Activated naive CD8-positive, alpha-beta T cell treated with anti-CD3 and anti-CD28 coated beads, Interleukin-2, amount 10 ng/mL, durations not matched to agents 7 days and 5 days (primary cell): ENCODE measurements around the gene NOS3. TPM values are rescaled to one million over a fixed set of nuclear protein-coding genes. Genes with fewer than 3 reads are reported as not detected.
A peak's percentile ranks its signal among the peaks of the same experiment; 100 is the strongest.

Source experiments
- ATAC-seq: fragments of 150-1000 bp; cut with Tn5 transposase; one replicate; pipeline ENCODE4 v1.10.0; 2021; ENCODE audit warnings: low read depth, moderate library complexity
- POLR2A ChIA-PET: fragments of 350-600 bp; sonication (Branson Sonifier 250); formaldehyde crosslinking; loops from one replicate; lab custom pipeline; 2021; ENCODE audit warnings: antibody characterized with exemption; lab: Charles Lee
- DNase-seq: peaks from one replicate; pipeline ENCODE4 v3.0.0; 2021
- H3K27ac Mint-ChIP-seq: one replicate; pipeline ENCODE4 v1.8.0; 2022; ENCODE audit warnings: mild to moderate bottlenecking, mixed read lengths
- H3K27me3 Mint-ChIP-seq: one replicate; pipeline ENCODE4 v1.8.0; 2022; ENCODE audit warnings: mild to moderate bottlenecking, moderate library complexity, mixed read lengths
- H3K36me3 Mint-ChIP-seq: one replicate; pipeline ENCODE4 v1.8.0; 2021; ENCODE audit warnings: mild to moderate bottlenecking, mixed read lengths
- H3K4me1 Mint-ChIP-seq: one replicate; pipeline ENCODE4 v1.8.0; 2021; ENCODE audit warnings: mixed read lengths
- H3K4me3 Mint-ChIP-seq: one replicate; pipeline ENCODE4 v1.8.0; 2022; ENCODE audit warnings: mild to moderate bottlenecking, moderate library complexity, mixed read lengths
- H3K9me3 Mint-ChIP-seq: one replicate; pipeline ENCODE4 v1.8.0; 2021; ENCODE audit warnings: mixed read lengths
- total RNA-seq, 2 experiments: library from RNA; stranded (reverse); gene quantifications; one replicate each; pipeline ENCODE4 v1.2.3, GENCODE V29; 2021

NOS3 gene
- total RNA-seq, 2 experiments from 2014 or later = 12.5 to 15.8 TPM

DNA sequence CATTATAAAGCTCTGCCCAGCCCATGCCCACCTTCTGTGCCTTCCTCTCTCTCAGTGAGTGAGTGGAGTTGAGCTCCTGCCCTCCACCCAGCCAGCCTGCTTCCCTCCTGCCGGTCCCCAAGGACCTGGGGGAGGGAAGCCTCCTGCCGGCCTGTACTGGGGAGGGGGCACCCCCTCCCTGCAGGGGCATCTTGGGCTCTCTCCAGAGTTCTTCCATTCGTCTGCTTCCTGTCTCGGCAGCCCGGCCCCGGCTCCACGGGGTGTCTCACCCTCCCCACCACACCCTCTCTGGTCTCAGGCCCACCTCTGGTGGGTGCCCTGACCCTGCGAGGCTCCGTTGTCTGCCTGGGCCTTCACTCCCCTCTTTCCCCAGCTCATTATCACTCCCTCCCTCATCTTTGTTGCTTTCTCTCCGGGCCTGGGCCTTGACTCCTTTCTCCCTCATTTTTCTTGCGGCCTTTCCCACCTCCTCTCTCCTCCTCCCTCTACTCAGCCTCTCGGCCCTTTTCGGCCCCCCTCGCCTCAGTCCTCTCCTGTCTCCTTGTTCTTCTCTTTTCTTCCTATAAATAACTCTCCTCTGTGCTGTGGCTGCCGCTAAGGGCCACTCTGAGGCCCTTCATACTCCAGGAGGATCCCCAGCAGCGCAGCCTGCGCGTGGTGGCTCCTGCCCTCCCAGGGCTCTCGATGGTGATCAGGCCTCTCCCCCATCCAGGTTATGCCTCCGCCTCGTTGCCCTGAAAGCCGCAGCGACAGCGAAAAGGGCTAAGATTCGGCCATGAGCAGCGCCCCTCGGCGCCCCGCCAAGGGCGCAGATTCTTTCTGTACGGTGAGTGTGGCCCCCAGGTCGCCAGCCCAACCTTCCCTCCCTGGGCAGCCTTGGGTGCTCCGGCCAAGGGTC, 70.6 kb downstream of the NOS3 start:
- peak overlapping the region; percentile 69 for H3K27ac Mint-ChIP-seq
- H3K36me3 Mint-ChIP-seq = peaks cover 8% of the 10 kb centered on the region
- H3K4me1 Mint-ChIP-seq = peaks cover 28% of the 10 kb centered on the region
- ATAC-seq (no peak), DNase-seq (no peak)
- H3K4me3 Mint-ChIP-seq = peak overlapping the region; percentile 98
- POLR2A ChIA-PET = interaction anchor here (1.1 to 4.1 kb wide), 3 partner anchors 16 to 166 kb away, joined by 3 to 32 read pairs (median 7); partner anchors contain the start of genes FASTK and TMUB1
- H3K27me3 Mint-ChIP-seq = no peaks in the 10 kb centered on the region
- H3K9me3 Mint-ChIP-seq = no peaks in the 10 kb centered on the region

DNA sequence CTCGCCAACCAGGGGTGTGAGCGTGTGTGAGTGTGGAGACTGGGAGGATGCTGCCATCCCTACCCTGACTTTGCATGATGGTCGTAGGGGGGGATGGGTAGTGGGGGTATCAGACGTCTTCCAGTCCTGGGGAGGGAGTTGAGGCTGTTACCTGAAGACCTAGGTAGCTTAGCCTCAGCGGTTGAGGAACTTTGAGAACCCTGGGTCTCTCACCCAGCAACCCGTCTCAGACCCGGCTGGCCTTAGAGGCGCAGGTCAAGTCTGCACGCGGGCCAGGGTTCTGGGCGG, 71.2 kb downstream of the NOS3 start:
- H3K27ac Mint-ChIP-seq = no peak overlapping the region
- peaks cover 10% of the 10 kb centered on the region for H3K36me3 Mint-ChIP-seq
- ATAC-seq (no peak), DNase-seq (no peak)
- H3K4me3 Mint-ChIP-seq = no peak overlapping the region
- H3K9me3 Mint-ChIP-seq = no peaks in the 10 kb centered on the region
- H3K27me3 Mint-ChIP-seq = no peaks in the 10 kb centered on the region
- peaks cover 24% of the 10 kb centered on the region for H3K4me1 Mint-ChIP-seq
- POLR2A ChIA-PET = interaction anchor here (2.6 kb wide), 1 partner anchor 16 kb away, joined by 7 read pairs; no protein-coding TSS in a partner anchor

DNA sequence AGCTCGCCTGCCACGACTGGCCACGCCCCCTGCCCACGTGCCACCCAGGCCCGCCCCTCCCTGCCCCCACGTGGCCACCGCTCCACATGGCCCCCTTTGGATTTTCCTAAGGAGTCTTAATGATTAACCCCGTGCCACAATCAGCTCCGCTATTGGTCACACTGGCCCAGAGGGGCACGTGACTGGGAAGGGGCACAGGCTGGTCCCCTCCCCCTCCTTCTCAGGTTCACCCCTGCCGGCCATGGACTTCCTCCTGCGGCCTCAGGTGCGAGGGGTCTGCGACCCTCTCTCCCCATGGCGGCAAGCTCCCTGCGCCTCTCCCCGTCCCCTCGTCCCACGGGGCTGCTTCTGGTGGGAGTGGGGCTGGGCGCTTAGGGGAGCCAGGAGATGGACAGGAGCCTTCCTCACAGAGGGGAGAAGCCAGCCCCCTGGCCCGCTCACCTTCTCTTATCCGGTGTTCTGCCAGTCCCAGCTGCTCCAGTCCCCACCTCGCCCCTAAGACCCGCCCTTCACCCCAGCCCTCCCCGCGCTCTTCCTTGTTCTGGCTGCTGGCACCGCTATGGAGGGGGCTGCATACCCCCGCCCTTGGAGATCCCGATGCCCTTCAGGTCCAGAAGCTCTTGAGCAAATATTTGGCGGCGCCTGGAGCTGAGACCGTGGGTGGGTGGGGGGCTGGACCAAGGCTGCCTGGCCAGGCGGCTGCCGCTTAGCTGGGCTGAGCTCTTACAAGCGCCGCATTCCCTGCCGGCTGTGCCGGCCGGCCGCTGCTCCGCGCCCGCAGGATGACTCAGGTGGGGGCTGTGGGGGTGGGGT, 71.8 kb downstream of the NOS3 start:
- peaks cover 20% of the 10 kb centered on the region for H3K4me1 Mint-ChIP-seq
- H3K4me3 Mint-ChIP-seq = no peak overlapping the region
- ATAC-seq = no peak

DNA sequence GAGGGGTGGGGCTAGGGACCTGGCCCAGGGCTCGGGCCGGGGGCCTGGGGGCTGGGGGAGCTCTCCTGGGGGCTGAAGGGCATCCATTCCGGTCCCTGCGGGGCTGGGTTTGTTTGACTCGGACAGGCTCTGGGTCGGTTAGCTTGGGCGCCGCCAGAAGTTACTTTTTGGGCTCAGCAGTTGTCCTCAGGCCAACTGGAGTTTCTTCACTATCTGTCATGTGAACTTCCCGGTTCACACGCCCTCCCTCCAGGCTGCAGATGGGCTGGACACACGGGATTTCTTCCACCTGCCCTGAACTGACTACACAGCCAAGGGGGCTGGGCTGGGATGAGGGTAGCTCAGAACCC, 72.4 kb downstream of the NOS3 start:
- Mint-ChIP-seq H3K36me3 (peaks cover 8% of the 10 kb centered on the region), H3K4me1 (peaks cover 20% of the 10 kb centered on the region), H3K27me3 (no peaks in the 10 kb centered on the region), H3K27ac (no peak overlapping the region), H3K4me3 (no peak overlapping the region), H3K9me3 (no peaks in the 10 kb centered on the region)
- no peak for ATAC-seq
- no peak for DNase-seq
- POLR2A ChIA-PET = interaction anchor here (0.6 kb wide), 1 partner anchor 25 kb away, joined by 3 read pairs; no protein-coding TSS in a partner anchor

More for the DNA sequence above, 71.8 kb downstream of the NOS3 start:
- POLR2A ChIA-PET = interaction anchor here (0.6 kb wide), 1 partner anchor 24 kb away, joined by 3 read pairs; no protein-coding TSS in a partner anchor
- DNase-seq = no peak
- Mint-ChIP-seq H3K9me3 (no peaks in the 10 kb centered on the region), H3K36me3 (peaks cover 8% of the 10 kb centered on the region), H3K27me3 (no peaks in the 10 kb centered on the region), H3K27ac (no peak overlapping the region)

Other genes with a start within 250 kb of the NOS3 start
- gene TMEM176B, start 190.7 kb upstream of the NOS3 start, total RNA-seq = under 1 TPM; 0.61 to 0.82 TPM
- gene TMEM176A, start 190.2 kb upstream of the NOS3 start, total RNA-seq = under 1 TPM in 1 of 2 experiments, not detected in 1; 0.54 TPM
- not detected for gene AOC1, start 138.5 kb upstream of the NOS3 start, total RNA-seq
- under 1 TPM; 0.50 to 0.54 TPM for gene KCNH2, start 12.7 kb upstream of the NOS3 start, total RNA-seq
- 10 to 100 TPM; 11.1 to 11.6 TPM for gene ATG9B, start 33.5 kb downstream of the NOS3 start, total RNA-seq
- gene ABCB8, start 37.4 kb downstream of the NOS3 start, total RNA-seq = 10 to 100 TPM; 48.1 to 48.3 TPM
- gene ASIC3, start 57.5 kb downstream of the NOS3 start, total RNA-seq = 1 to 10 TPM; 4.7 to 6.0 TPM
- 10 to 100 TPM; 15.3 to 15.9 TPM for gene CDK5, start 66.9 kb downstream of the NOS3 start, total RNA-seq
- gene SLC4A2, start 68.6 kb downstream of the NOS3 start, total RNA-seq = 10 to 100 TPM; 86.8 to 89.9 TPM
- 100 to 1,000 TPM in 1 of 2 experiments, 10 to 100 TPM in 1; 96.5 to 100 TPM for gene FASTK, start 89.8 kb downstream of the NOS3 start, total RNA-seq
- gene TMUB1, start 92.5 kb downstream of the NOS3 start, total RNA-seq = 10 to 100 TPM; 75.7 to 78.3 TPM
- 10 to 100 TPM; 31.7 to 32.7 TPM for gene AGAP3, start 95.5 kb downstream of the NOS3 start, total RNA-seq
- not detected for gene GBX1, start 176.7 kb downstream of the NOS3 start, total RNA-seq
- not detected for gene ASB10, start 196.2 kb downstream of the NOS3 start, total RNA-seq
- 1 to 10 TPM; 1.6 to 2.2 TPM for gene H2BK1, start 219.5 kb downstream of the NOS3 start, total RNA-seq
- gene ABCF2, start 236.2 kb downstream of the NOS3 start, total RNA-seq = 10 to 100 TPM; 29.5 to 31.2 TPM
- 10 to 100 TPM; 44.3 to 48.4 TPM for gene CHPF2, start 241.5 kb downstream of the NOS3 start, total RNA-seq